HepG2 (cell line): ENCODE measurements around the gene ZNF446. TPM values are rescaled to one million over a fixed set of nuclear protein-coding genes. Genes with fewer than 3 reads are reported as not detected.
A peak's percentile ranks its signal among the peaks of the same experiment; 100 is the strongest.

Experiments
- ATAC-seq: fragments of 200-7000 bp; cut with Tn5 transposase; 3 replicates; pipeline ENCODE4 v1.9.1; 2020; ENCODE audit warnings: mild to moderate bottlenecking, moderate library complexity
- BruUV-seq: library from RNA; stranded (reverse); fragments of 400-500 nt; replicated peaks from 2 replicates; lab custom pipeline; 2021; lab: Mats Ljungman, UMichigan
- CTCF ChIA-PET: fragments of 300-600 bp; formaldehyde crosslinking; extraction: SDS; loops from one replicate; lab custom pipeline; 2021; ENCODE audit warnings: low total read pairs, inconsistent platforms, low intra/inter-chr PET ratio; lab: Yijun Ruan, JAX
- POLR2A ChIA-PET: fragments of 350-600 bp; sonication (Branson Sonifier 250); formaldehyde crosslinking; loops from one replicate; lab custom pipeline; 2020; ENCODE audit warnings: antibody characterized with exemption, inconsistent platforms; lab: Yijun Ruan, JAX
- DNase-seq: peaks from one replicate; pipeline ENCODE4 v3.0.0-alpha.2; 2015; ENCODE audit warnings: low spot score
- FAIRE-seq: peaks from 3 replicates; lab custom pipeline; 2011; peaks lifted over from hg19 to GRCh38; lab: Jason Lieb, UNC
- H2AFZ ChIP-seq: one replicate; pipeline ENCODE4 v1.6.1; 2011; ENCODE audit warnings: low read length, inconsistent platforms
- H3K27ac ChIP-seq: fragments of 300-600 bp; 3 replicates; pipeline ENCODE4 v1.8.0; 2011; ENCODE audit warnings: mixed run types, mild to moderate bottlenecking, mixed read lengths, low read length, inconsistent platforms; ENCODE audit not compliant: insufficient read depth; ENCODE audit errors: extremely low read length
- H3K27me3 ChIP-seq, 2 experiments: fragments of 200-600 bp in 1 of 2; 2 replicates in 1 of 2; 3 replicates in 1 of 2; pipeline versions ENCODE4 v1.6.0 to v1.8.0; 2011; ENCODE audit warnings: low read length in 2 of 2, mild to moderate bottlenecking in 2 of 2, moderate library complexity in 2 of 2, inconsistent platforms in 1 of 2; ENCODE audit not compliant: insufficient read depth in 2 of 2, control insufficient read depth in 1 of 2
- H3K36me3 ChIP-seq, 2 experiments: fragments of 200-600 bp in 1 of 2; replicated peaks in 1 of 2; 2 replicates in 1 of 2; 3 replicates in 1 of 2; pipeline versions ENCODE4 v1.5.1 to v1.8.0; 2011; ENCODE audit warnings: low read length in 2 of 2, inconsistent platforms in 1 of 2; ENCODE audit not compliant: insufficient read depth in 2 of 2, control insufficient read depth in 1 of 2
- H3K4me1 ChIP-seq: 2 replicates; pipeline ENCODE4 v1.5.1; 2012; ENCODE audit warnings: low read length, inconsistent platforms; ENCODE audit not compliant: insufficient read depth
- H3K4me2 ChIP-seq: 2 replicates; pipeline ENCODE4 v1.6.0; 2011; ENCODE audit warnings: low read depth, low read length, inconsistent platforms
- H3K4me3 ChIP-seq, 3 experiments: fragments of 200-600 bp in 1 of 3; sonication (generic), shearing (Covaris generic) in 1 of 3; replicated peaks in 1 of 3; 2 replicates each; pipeline ENCODE4 v1.5.1; 2011 to 2016; ENCODE audit warnings: low read length in 3 of 3, inconsistent platforms in 2 of 3, low read depth in 2 of 3, mild to moderate bottlenecking in 2 of 3, control low read depth in 1 of 3, mixed read lengths in 1 of 3; ENCODE audit not compliant: insufficient read depth in 1 of 3
- H3K79me2 ChIP-seq: one replicate; pipeline ENCODE4 v1.6.1; 2011; ENCODE audit warnings: low read length, inconsistent platforms; ENCODE audit not compliant: insufficient read depth
- H3K9ac ChIP-seq: 2 replicates; pipeline ENCODE4 v1.6.0; 2011; ENCODE audit warnings: mild to moderate bottlenecking, low read depth, low read length, inconsistent platforms; ENCODE audit not compliant: insufficient read depth
- H3K9me3 ChIP-seq: 2 replicates; pipeline ENCODE4 v1.5.1; 2012; ENCODE audit warnings: mild to moderate bottlenecking, low read length
- H4K20me1 ChIP-seq: 2 replicates; pipeline ENCODE4 v1.6.0; 2011; ENCODE audit warnings: inconsistent platforms, mild to moderate bottlenecking, low read length, moderate library complexity; ENCODE audit not compliant: insufficient read depth
- ATM ChIP-seq: fragments of 450-650 bp; IDR thresholded peaks from 2 replicates; pipeline ENCODE4 v1.7.1; 2017; ENCODE audit warnings: mild to moderate bottlenecking, borderline replicate concordance
- CSRNP2 ChIP-seq: sonication (generic); formaldehyde crosslinking; conservative IDR thresholded peaks from 2 replicates; pipeline ENCODE4 v1.8.0; 2022; ENCODE audit warnings: low read depth, missing genetic modification reagents
- KLF9 ChIP-seq: IDR thresholded peaks from 2 replicates; pipeline ENCODE4 v1.6.1; 2016; ENCODE audit warnings: low read depth
- MLX ChIP-seq: IDR thresholded peaks from 2 replicates; pipeline ENCODE4 v1.6.1; 2016
- NFIC ChIP-seq: IDR thresholded peaks from 2 replicates; pipeline ENCODE4 v1.6.1; 2012; ENCODE audit warnings: mild to moderate bottlenecking, low read length, inconsistent platforms
- NFRKB ChIP-seq: fragments of 450-650 bp; IDR thresholded peaks from 2 replicates; pipeline ENCODE4 v1.6.1; 2017
- SRSF1 ChIP-seq: fragments of 200-400 bp; formaldehyde crosslinking; optimal IDR thresholded peaks from 2 replicates; pipeline ENCODE3; 2017; ENCODE audit warnings: mild to moderate bottlenecking, low read depth, low read length, moderate library complexity
- TCF7L2 ChIP-seq: IDR thresholded peaks from 2 replicates; pipeline ENCODE4 v1.6.1; 2011; ENCODE audit warnings: mild to moderate bottlenecking, low read depth, low read length, moderate library complexity
- YY1 ChIP-seq: IDR thresholded peaks from 2 replicates; pipeline ENCODE4 v1.6.1; 2011; ENCODE audit warnings: low read length, low read depth, moderate library complexity, mild to moderate bottlenecking; ENCODE audit not compliant: insufficient read depth, insufficient replicate concordance
- ZBTB1 ChIP-seq: sonication (generic); formaldehyde crosslinking; IDR thresholded peaks from 2 replicates; pipeline ENCODE4 v1.4.0; 2020; ENCODE audit warnings: missing genetic modification reagents, borderline replicate concordance
- ZFP36 ChIP-seq: fragments of 150-350 bp; IDR thresholded peaks from 2 replicates; pipeline ENCODE4 v1.6.1; 2018; ENCODE audit warnings: borderline replicate concordance, low read length, low read depth; ENCODE audit not compliant: partially characterized antibody
- ZFP36L2 ChIP-seq: sonication (generic); formaldehyde crosslinking; IDR thresholded peaks from 2 replicates; pipeline ENCODE4 v1.4.0; 2020; ENCODE audit warnings: missing genetic modification reagents
- ZNF503 ChIP-seq: sonication (generic); formaldehyde crosslinking; IDR thresholded peaks from 2 replicates; pipeline ENCODE4 v1.4.0; 2020; ENCODE audit warnings: missing genetic modification reagents
- ZNF556 ChIP-seq: sonication (generic); formaldehyde crosslinking; IDR thresholded peaks from 2 replicates; pipeline ENCODE4 v1.4.0; 2020; ENCODE audit warnings: mild to moderate bottlenecking, missing genetic modification reagents, borderline replicate concordance
- ZNF557 ChIP-seq: sonication (generic); formaldehyde crosslinking; IDR thresholded peaks from 2 replicates; pipeline ENCODE4 v1.4.0; 2020; ENCODE audit warnings: missing genetic modification reagents
- ZNF598 ChIP-seq: sonication (generic); formaldehyde crosslinking; IDR thresholded peaks from 2 replicates; pipeline ENCODE4 v1.5.1; 2020; ENCODE audit warnings: mild to moderate bottlenecking, missing genetic modification reagents, borderline replicate concordance
- ZNF652 ChIP-seq: IDR thresholded peaks from 2 replicates; pipeline ENCODE4 v1.6.1; 2016; ENCODE audit warnings: low read depth, borderline replicate concordance
- ZNF709 ChIP-seq: sonication (generic); formaldehyde crosslinking; IDR thresholded peaks from 2 replicates; pipeline ENCODE4 v1.5.0; 2020; ENCODE audit warnings: mild to moderate bottlenecking, missing genetic modification reagents
- WGBS: methylation state at CpG from one replicate; pipeline ENCODE4 v1.1.6; 2017; ENCODE audit warnings: low lambda C conversion rate; 5-methylcytosine and 5-hydroxymethylcytosine counted together
- in situ Hi-C: cut with HindIII; loops from 2 replicates; pipeline ENCODE4 v1.10.0; 2017; ENCODE audit warnings: low pct_unique_long_range_greater_than_20kb; ENCODE audit not compliant: extremely low pct_ligation_motif_present
- intact Hi-C: fragments of 100-400 bp; cut with micrococcal nuclease; formaldehyde crosslinking; loops from one replicate; pipeline ENCODE4 v1.10.0; 2022; ENCODE audit not compliant: unreplicated experiment
- polyA plus RNA-seq, 8 experiments: library from polyadenylated mRNA; depleted of rRNA in 3 of 8; stranded (reverse) in 7 of 8; unstranded in 1 of 8; fragments of >200 nt; fragmentation: Illumina TruSeq in 4 of 8; extraction: Trizol in 4 of 8; gene quantifications; 2 replicates each; pipeline versions ENCODE4 v1.2.1 to v1.2.3, GENCODE V29; 2011 to 2016; ENCODE audit warnings: low read depth in 4 of 8, missing spikeins in 1 of 8, mixed read lengths in 1 of 8; ENCODE audit not compliant: insufficient read depth in 1 of 8
- total RNA-seq, 5 experiments: library from RNA; depleted of rRNA; stranded (reverse); fragments of >200 nt; fragmentation: Illumina TruSeq; extraction: Trizol; gene quantifications; 2 replicates each; pipeline ENCODE4 v1.2.3, GENCODE V29; 2016; ENCODE audit warnings: low read depth in 1 of 5

The ZNF446 gene
- total and polyA plus RNA-seq, 2 of the 13 experiments (the other 11 are each of a cell fraction or from before 2014, with no cell fraction given), result 3.0 to 3.6 TPM

- intact Hi-C loops, result no loop called here
- H3K9me3 ChIP-seq, result no peaks in the 10 kb centered on the region
- H3K4me3 ChIP-seq, result peak overlapping the region; percentile 36 to 81 (median 69)
- peak overlapping the region; percentile 79 for H3K27ac ChIP-seq
- H3K4me1 ChIP-seq, result peaks cover 73% of the 10 kb centered on the region
- H3K4me2 ChIP-seq, result peak overlapping the region; percentile 100
- peaks cover 5 to 6% of the 10 kb centered on the region in 2 experiments; a peak in 4 of 5 replicates for H3K36me3 ChIP-seq
- in situ Hi-C loops, result no loop called here
- ATAC-seq (peak; percentile 59), FAIRE-seq (peak; percentile 63), DNase-seq (peak; percentile 88)
- H3K9ac ChIP-seq, result peak overlapping the region; percentile 80
- H3K79me2 ChIP-seq, result peaks cover 25% of the 10 kb centered on the region
- ChIA-PET CTCF (no interaction called here), POLR2A (interaction anchor here (0.6 to 5.8 kb wide), 19 partner anchors 9 to 187 kb away, joined by 3 to 44 read pairs (median 4); partner anchors contain the start of genes CHMP2A, TRIM28, UBE2M and ZNF324)
- WGBS, result 72% methylated on average over 9 of the region's 66 CpGs
- BruUV-seq, result no TSS peak
- no peak overlapping the region for H2AFZ ChIP-seq
- H4K20me1 ChIP-seq, result no peaks in the 10 kb centered on the region
- no peaks in the 10 kb centered on the region; a peak in 1 of 5 replicates for H3K27me3 ChIP-seq
- TF ChIP-seq MLX (CRISPR knock-in tag) (peak; percentile 50; the same call in 1 of the 2 replicates), ZNF598 (CRISPR knock-in tag) (0 out of 2 replicates have a peak, but pooled peaks have one; percentile 61), ZNF557 (no peak), ZNF709 (CRISPR knock-in tag) (no peak), TCF7L2 (no peak), YY1 (peak; percentile 80), ZFP36L2 (CRISPR knock-in tag) (no peak), CSRNP2 (CRISPR knock-in tag) (no peak), SRSF1 (peak; percentile 37), ZBTB1 (no peak; the same call in 1 of the 2 replicates), KLF9 (CRISPR knock-in tag) (no peak), ZFP36 (no peak), NFIC (no peak), NFRKB (no peak), ATM (no peak), ZNF652 (no peak), ZNF503 (CRISPR knock-in tag) (no peak; the same call in 1 of the 2 replicates), ZNF556 (CRISPR knock-in tag) (peak; percentile 91; the same call in 1 of the 2 replicates)
These were observed 37.8 kb downstream of the ZNF446 start for GRCh38 chr19:58513694-58514563.
